GM12892 (cell line): ENCODE measurements around the gene ABCA1.

Experiments
- POLR2A ChIP-seq: IDR thresholded peaks from 2 replicates; pipeline ENCODE4 v1.6.1; 2011; ENCODE audit warnings: low read depth, low read length, control low read depth
- TAF1 ChIP-seq: IDR thresholded peaks from 2 replicates; pipeline ENCODE4 v1.6.1; 2011; ENCODE audit warnings: low read depth, mild to moderate bottlenecking, control low read depth, low read length, borderline replicate concordance

- TF ChIP-seq TAF1 (no peak), POLR2A (no peak)
These were observed 24.3 kb downstream of the ABCA1 start for GRCh38 chr9:104903609-104904008.
